DND-41 (cell line): ENCODE results near the gene COL8A2.

ENCODE experiments used
- ATAC-seq: fragments of 200-7000 bp; cut with Tn5 transposase; 3 replicates; pipeline ENCODE4 v1.9.1; 2021; ENCODE audit warnings: low read depth; ENCODE audit not compliant: insufficient read depth
- DNase-seq: peaks from one replicate; pipeline ENCODE4 v3.0.0-alpha.2; 2020
- H2AFZ ChIP-seq: 2 replicates; pipeline ENCODE4 v1.6.0; 2012; ENCODE audit warnings: low read depth, low read length
- H3K27ac ChIP-seq: 2 replicates; pipeline ENCODE4 v1.5.1; 2012; ENCODE audit warnings: low read length, inconsistent platforms
- H3K27me3 ChIP-seq: fragments of 200-600 bp; sonication (generic); 2 replicates; pipeline ENCODE4 v1.6.0; 2012; ENCODE audit warnings: low read length, mild to moderate bottlenecking, inconsistent platforms; ENCODE audit not compliant: insufficient read depth, poor library complexity
- H3K36me3 ChIP-seq: 2 replicates; pipeline ENCODE4 v1.5.1; 2012; ENCODE audit warnings: low read length, inconsistent platforms; ENCODE audit not compliant: insufficient read depth
- H3K4me1 ChIP-seq: 2 replicates; pipeline ENCODE4 v1.5.1; 2012; ENCODE audit warnings: mild to moderate bottlenecking, low read length; ENCODE audit not compliant: insufficient read depth
- H3K4me2 ChIP-seq: 2 replicates; pipeline ENCODE4 v1.6.0; 2012; ENCODE audit warnings: mild to moderate bottlenecking, moderate library complexity, low read length, inconsistent platforms; ENCODE audit not compliant: insufficient read depth
- H3K4me3 ChIP-seq, 2 experiments: fragments of 200-600 bp in 1 of 2; shearing (Covaris generic) in 1 of 2; 2 replicates each; pipeline ENCODE4 v1.5.1; 2012 to 2016; ENCODE audit warnings: inconsistent platforms in 2 of 2, low read length in 2 of 2, mild to moderate bottlenecking in 2 of 2, low read depth in 1 of 2, moderate library complexity in 1 of 2
- H3K79me2 ChIP-seq: 2 replicates; pipeline ENCODE4 v1.6.0; 2012; ENCODE audit warnings: low read length, inconsistent platforms; ENCODE audit not compliant: insufficient read depth
- H3K9ac ChIP-seq: 2 replicates; pipeline ENCODE4 v1.6.0; 2012; ENCODE audit warnings: low read depth, mild to moderate bottlenecking, inconsistent platforms, low read length, moderate library complexity
- H3K9me3 ChIP-seq: 2 replicates; pipeline ENCODE4 v1.5.1; 2012; ENCODE audit warnings: low read length, moderate library complexity, mild to moderate bottlenecking, inconsistent platforms; ENCODE audit not compliant: insufficient read depth, severe bottlenecking
- H4K20me1 ChIP-seq: 2 replicates; pipeline ENCODE4 v1.6.0; 2012; ENCODE audit warnings: low read length; ENCODE audit not compliant: insufficient read depth
- EZH2 ChIP-seq: IDR thresholded peaks from 3 replicates; pipeline ENCODE4 v1.6.1; 2012; ENCODE audit warnings: borderline replicate concordance, low read depth, mild to moderate bottlenecking, moderate library complexity, low read length, inconsistent platforms; ENCODE audit not compliant: severe bottlenecking
- TF ChIP-seq, protein P1 (sequence below): IDR thresholded peaks from 2 replicates; pipeline ENCODE4 v1.5.1; 2012; ENCODE audit warnings: borderline replicate concordance, low read length, moderate library complexity, mild to moderate bottlenecking; ENCODE audit not compliant: poor library complexity, severe bottlenecking; ENCODE audit errors: extremely low read depth

Gene COL8A2

GRCh38 chr1:36124404-36125128, 456 bp downstream of the COL8A2 start:
- TF ChIP-seq, protein P1, sequence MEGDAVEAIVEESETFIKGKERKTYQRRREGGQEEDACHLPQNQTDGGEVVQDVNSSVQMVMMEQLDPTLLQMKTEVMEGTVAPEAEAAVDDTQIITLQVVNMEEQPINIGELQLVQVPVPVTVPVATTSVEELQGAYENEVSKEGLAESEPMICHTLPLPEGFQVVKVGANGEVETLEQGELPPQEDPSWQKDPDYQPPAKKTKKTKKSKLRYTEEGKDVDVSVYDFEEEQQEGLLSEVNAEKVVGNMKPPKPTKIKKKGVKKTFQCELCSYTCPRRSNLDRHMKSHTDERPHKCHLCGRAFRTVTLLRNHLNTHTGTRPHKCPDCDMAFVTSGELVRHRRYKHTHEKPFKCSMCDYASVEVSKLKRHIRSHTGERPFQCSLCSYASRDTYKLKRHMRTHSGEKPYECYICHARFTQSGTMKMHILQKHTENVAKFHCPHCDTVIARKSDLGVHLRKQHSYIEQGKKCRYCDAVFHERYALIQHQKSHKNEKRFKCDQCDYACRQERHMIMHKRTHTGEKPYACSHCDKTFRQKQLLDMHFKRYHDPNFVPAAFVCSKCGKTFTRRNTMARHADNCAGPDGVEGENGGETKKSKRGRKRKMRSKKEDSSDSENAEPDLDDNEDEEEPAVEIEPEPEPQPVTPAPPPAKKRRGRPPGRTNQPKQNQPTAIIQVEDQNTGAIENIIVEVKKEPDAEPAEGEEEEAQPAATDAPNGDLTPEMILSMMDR, result no peak
- TF ChIP-seq EZH2, result no peak
- ATAC-seq (no peak), DNase-seq (no peak)
- no peak overlapping the region for H3K9ac ChIP-seq
- H3K36me3 ChIP-seq, result no peaks in the 10 kb centered on the region
- H3K4me2 ChIP-seq, result no peak overlapping the region
- no peaks in the 10 kb centered on the region for H3K9me3 ChIP-seq
- no peaks in the 10 kb centered on the region for H4K20me1 ChIP-seq
- H3K27me3 ChIP-seq, result no peaks in the 10 kb centered on the region
- no peak overlapping the region for H3K4me3 ChIP-seq
- H2AFZ ChIP-seq, result no peak overlapping the region
- no peaks in the 10 kb centered on the region for H3K4me1 ChIP-seq
- no peaks in the 10 kb centered on the region for H3K79me2 ChIP-seq
- no peak overlapping the region for H3K27ac ChIP-seq

DNA sequence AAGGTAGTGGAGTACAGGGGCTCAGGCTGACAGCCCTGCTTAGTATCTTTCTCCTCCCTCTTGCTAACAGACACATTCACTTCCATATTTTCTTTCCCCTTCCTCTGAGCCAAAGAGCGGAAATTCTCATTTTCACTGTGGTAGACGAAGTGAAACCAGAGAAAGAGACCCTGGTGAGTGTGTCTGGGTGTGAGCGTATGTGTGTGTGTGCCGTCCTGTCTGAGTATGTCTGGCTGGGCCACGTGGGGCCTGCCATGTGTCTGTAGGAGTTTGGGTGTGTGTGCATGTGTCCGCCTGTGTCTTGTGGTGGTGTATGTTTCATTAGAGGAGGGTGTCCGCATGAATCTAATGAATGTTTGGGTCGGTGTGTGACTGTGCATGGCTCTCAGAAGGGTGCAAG, 1.7 kb downstream of the COL8A2 start:
- no peak for DNase-seq
- Histone ChIP-seq H2AFZ (no peak overlapping the region), H3K36me3 (no peaks in the 10 kb centered on the region), H3K27me3 (no peaks in the 10 kb centered on the region), H3K9me3 (no peaks in the 10 kb centered on the region), H3K27ac (no peak overlapping the region), H3K9ac (no peak overlapping the region), H3K79me2 (no peaks in the 10 kb centered on the region), H4K20me1 (no peaks in the 10 kb centered on the region), H3K4me2 (no peak overlapping the region), H3K4me1 (no peaks in the 10 kb centered on the region), H3K4me3 (no peak overlapping the region)
- no peak for ATAC-seq
- TF ChIP-seq EZH2, result no peak
- TF ChIP-seq, protein P1, result no peak

GRCh38 chr1:36122062-36123030, 2.7 kb downstream of the COL8A2 start:
- Histone ChIP-seq H3K79me2 (no peaks in the 10 kb centered on the region), H2AFZ (no peak overlapping the region), H3K27me3 (no peaks in the 10 kb centered on the region), H3K27ac (no peak overlapping the region), H3K4me1 (no peaks in the 10 kb centered on the region), H3K4me2 (no peak overlapping the region), H4K20me1 (no peaks in the 10 kb centered on the region), H3K36me3 (no peaks in the 10 kb centered on the region), H3K9me3 (no peaks in the 10 kb centered on the region), H3K9ac (no peak overlapping the region), H3K4me3 (no peak overlapping the region)
- DNase-seq (no peak), ATAC-seq (no peak)
- no peak for TF ChIP-seq EZH2
- TF ChIP-seq, protein P1, result no peak
